H1 (cell line): ENCODE measurements around the gene RAB40C. TPM values are rescaled to one million over a fixed set of nuclear protein-coding genes. Genes with fewer than 3 reads are reported as not detected.

Experiments
- CTCF ChIA-PET: fragments of 300-600 bp; sonication (Branson Sonifier 250); formaldehyde crosslinking; loops from one replicate; lab custom pipeline; 2021; ENCODE audit not compliant: partially characterized antibody; lab: Charles Lee
- POLR2A ChIA-PET: fragments of 300-600 bp; sonication (Branson Sonifier 250); formaldehyde crosslinking; loops from one replicate; lab custom pipeline; 2021; ENCODE audit warnings: inconsistent platforms; ENCODE audit not compliant: partially characterized antibody; lab: Charles Lee
- DNase-seq, 2 experiments: peaks; one replicate each; pipeline versions ENCODE4 v3.0.0 to v3.0.0-alpha.2; 2010 to 2022; ENCODE audit warnings: low spot score in 2 of 2, low read depth in 1 of 2, mixed read lengths in 1 of 2
- FAIRE-seq: peaks from 2 replicates; lab custom pipeline; 2011; peaks lifted over from hg19 to GRCh38; lab: Jason Lieb, UNC
- H2AFZ ChIP-seq: 2 replicates; pipeline ENCODE4 v1.8.1; 2012; ENCODE audit warnings: low read length, inconsistent platforms
- H2AK5ac ChIP-seq: 2 replicates; pipeline ENCODE4 v1.6.1; 2013; ENCODE audit warnings: low read depth, low read length
- H2BK120ac ChIP-seq: replicated peaks from 2 replicates; pipeline ENCODE3; 2013; ENCODE audit warnings: low read depth, low read length, inconsistent platforms
- H2BK12ac ChIP-seq: 2 replicates; pipeline ENCODE4 v1.6.1; 2013; ENCODE audit warnings: low read depth, low read length
- H2BK15ac ChIP-seq: 2 replicates; pipeline ENCODE4 v1.6.1; 2013; ENCODE audit warnings: low read length
- H2BK20ac ChIP-seq: 2 replicates; pipeline ENCODE4 v1.6.1; 2013; ENCODE audit warnings: low read length
- H2BK5ac ChIP-seq: 2 replicates; pipeline ENCODE4 v1.6.1; 2013; ENCODE audit warnings: low read depth, low read length
- H3K14ac ChIP-seq: 2 replicates; pipeline ENCODE4 v1.6.1; 2013; ENCODE audit warnings: inconsistent platforms; ENCODE audit not compliant: insufficient read length
- H3K18ac ChIP-seq: 2 replicates; pipeline ENCODE4 v1.6.1; 2013; ENCODE audit warnings: low read length; ENCODE audit errors: extremely low read depth
- H3K23ac ChIP-seq: 2 replicates; pipeline ENCODE4 v1.6.1; 2013; ENCODE audit warnings: inconsistent platforms; ENCODE audit not compliant: insufficient read length
- H3K23me2 ChIP-seq: 2 replicates; pipeline ENCODE4 v1.6.1; 2013; ENCODE audit warnings: low read depth, low read length
- H3K27ac ChIP-seq: 2 replicates; pipeline ENCODE4 v1.6.1; 2011; ENCODE audit warnings: low read depth, low read length, inconsistent platforms
- H3K27me3 ChIP-seq, 4 experiments: replicated peaks in 1 of 4; 1 replicate in 1 of 4; 2 replicates in 3 of 4; pipeline versions ENCODE4 v1.6.1 to v1.8.1; 2011 to 2013; ENCODE audit warnings: low read length in 3 of 4, mild to moderate bottlenecking in 3 of 4, inconsistent platforms in 2 of 4, mixed read lengths in 2 of 4, moderate library complexity in 1 of 4; ENCODE audit not compliant: control insufficient read depth in 3 of 4, insufficient read depth in 3 of 4; ENCODE audit errors: extremely low read depth in 1 of 4
- H3K36me3 ChIP-seq, 4 experiments: 2 replicates each; pipeline versions ENCODE4 v1.6.1 to v1.8.1; 2011 to 2013; ENCODE audit warnings: mild to moderate bottlenecking in 4 of 4, low read length in 3 of 4, moderate library complexity in 2 of 4, control low read depth in 1 of 4, inconsistent platforms in 1 of 4; ENCODE audit not compliant: insufficient read depth in 4 of 4, control insufficient read depth in 2 of 4
- H3K4ac ChIP-seq: replicated peaks from 2 replicates; pipeline ENCODE3; 2013; ENCODE audit warnings: low read length, low read depth, mixed read lengths, inconsistent platforms; ENCODE audit not compliant: insufficient read length
- H3K4me1 ChIP-seq, 4 experiments: replicated peaks in 1 of 4; 1 replicate in 1 of 4; 2 replicates in 3 of 4; pipeline versions ENCODE4 v1.6.1 to v1.8.1; 2011 to 2013; ENCODE audit warnings: low read length in 3 of 4, inconsistent platforms in 2 of 4, mixed read lengths in 1 of 4; ENCODE audit not compliant: insufficient read depth in 4 of 4, control insufficient read depth in 3 of 4
- H3K4me2 ChIP-seq, 2 experiments: 2 replicates each; pipeline versions ENCODE4 v1.6.1 to v1.8.1; 2011 to 2013; ENCODE audit warnings: low read depth in 2 of 2, low read length in 2 of 2, control low read depth in 1 of 2, inconsistent platforms in 1 of 2, mild to moderate bottlenecking in 1 of 2; ENCODE audit not compliant: insufficient read depth in 1 of 2
- H3K4me3 ChIP-seq, 4 experiments: fragments of 200-600, 300-600 bp in 1 of 4; sonication (generic), shearing (Covaris generic), sonication (Bioruptor Twin) in 1 of 4; 2 replicates each; pipeline versions ENCODE4 v1.5.1 to v1.8.1; 2011 to 2016; ENCODE audit warnings: low read length in 4 of 4, low read depth in 3 of 4, control low read depth in 2 of 4, inconsistent platforms in 2 of 4, mild to moderate bottlenecking in 2 of 4, mixed read lengths in 1 of 4, moderate library complexity in 1 of 4; ENCODE audit not compliant: insufficient read depth in 2 of 4; ENCODE audit errors: extremely low read depth in 1 of 4
- H3K56ac ChIP-seq: replicated peaks from 2 replicates; pipeline ENCODE3; 2013; ENCODE audit warnings: low read depth, mild to moderate bottlenecking, mixed read lengths, low read length, inconsistent platforms; ENCODE audit not compliant: insufficient read length
- H3K79me1 ChIP-seq: 2 replicates; pipeline ENCODE4 v1.6.1; 2013; ENCODE audit warnings: low read depth, low read length, control low read depth
- H3K79me2 ChIP-seq, 2 experiments: 2 replicates each; pipeline versions ENCODE4 v1.6.1 to v1.8.1; 2012 to 2013; ENCODE audit warnings: low read length in 2 of 2, mild to moderate bottlenecking in 2 of 2, inconsistent platforms in 1 of 2; ENCODE audit not compliant: insufficient read depth in 2 of 2, control insufficient read depth in 1 of 2
- H3K9ac ChIP-seq, 4 experiments: replicated peaks in 1 of 4; 1 replicate in 1 of 4; 2 replicates in 3 of 4; pipeline versions ENCODE4 v1.6.1 to v1.8.1; 2011 to 2013; ENCODE audit warnings: low read depth in 3 of 4, low read length in 3 of 4, control low read depth in 2 of 4, mild to moderate bottlenecking in 2 of 4, moderate library complexity in 2 of 4, inconsistent platforms in 1 of 4; ENCODE audit errors: extremely low read depth in 1 of 4
- H3K9me3 ChIP-seq, 2 experiments: 2 replicates each; pipeline versions ENCODE4 v1.6.1 to v1.8.1; 2012 to 2013; ENCODE audit warnings: mild to moderate bottlenecking in 2 of 2, moderate library complexity in 2 of 2, control low read depth in 1 of 2, inconsistent platforms in 1 of 2, low read depth in 1 of 2, low read length in 1 of 2, mixed read lengths in 1 of 2; ENCODE audit not compliant: insufficient read depth in 2 of 2
- H4K20me1 ChIP-seq, 2 experiments: replicated peaks in 1 of 2; 2 replicates each; pipeline versions ENCODE3 to v1.8.1; 2011 to 2013; ENCODE audit warnings: inconsistent platforms in 2 of 2, low read length in 2 of 2, mild to moderate bottlenecking in 1 of 2; ENCODE audit not compliant: insufficient read depth in 2 of 2, control insufficient read depth in 1 of 2
- H4K5ac ChIP-seq: 2 replicates; pipeline ENCODE4 v1.6.1; 2013; ENCODE audit warnings: low read length, low read depth, mixed read lengths, inconsistent platforms; ENCODE audit not compliant: insufficient read length
- H4K8ac ChIP-seq: 2 replicates; pipeline ENCODE4 v1.8.0; 2013; ENCODE audit warnings: mild to moderate bottlenecking, moderate library complexity, low read length, inconsistent platforms; ENCODE audit not compliant: insufficient read depth; ENCODE audit errors: extremely low read depth
- H4K91ac ChIP-seq: replicated peaks from 2 replicates; pipeline ENCODE3; 2013; ENCODE audit warnings: low read length, mixed read lengths, inconsistent platforms; ENCODE audit not compliant: insufficient read length
- BRCA1 ChIP-seq: IDR thresholded peaks from 2 replicates; pipeline ENCODE4 v1.6.1; 2012; ENCODE audit warnings: low read depth, low read length, improper control_type of control experiment
- CBX8 ChIP-seq: fragments of 300-800, 300-1000 bp; sonication (generic); IDR thresholded peaks from 2 replicates; pipeline ENCODE4 v1.7.1; 2016; ENCODE audit warnings: low read depth, low read length, borderline replicate concordance
- KDM4A ChIP-seq: IDR thresholded peaks from one replicate; pipeline ENCODE4 v1.7.1; 2012; ENCODE audit warnings: low read depth, mild to moderate bottlenecking, moderate library complexity, low read length, inconsistent platforms; ENCODE audit not compliant: severe bottlenecking
- NRF1 ChIP-seq: IDR thresholded peaks from 2 replicates; pipeline ENCODE4 v1.6.1; 2011; ENCODE audit warnings: mild to moderate bottlenecking, low read depth, low read length, improper control_type of control experiment
- POU5F1 ChIP-seq: IDR thresholded peaks from 2 replicates; pipeline ENCODE4 v1.6.1; 2011; ENCODE audit warnings: low read depth, mild to moderate bottlenecking, low read length, moderate library complexity
- SIN3A ChIP-seq, 2 experiments: IDR thresholded peaks in 1 of 2; conservative IDR thresholded peaks in 1 of 2; 2 replicates each; pipeline ENCODE4 v1.6.1; 2011 to 2012; ENCODE audit warnings: low read length in 2 of 2, improper control_type of control experiment in 1 of 2, low read depth in 1 of 2, mild to moderate bottlenecking in 1 of 2
- WGBS, 2 experiments: shearing (Covaris generic) in 1 of 2; methylation state at CpG; one replicate each; pipeline versions ENCODE4 v1.1.6 to v1.1.7; 2013 to 2015; ENCODE audit warnings: low lambda C conversion rate in 2 of 2, mixed read lengths in 2 of 2, inconsistent platforms in 1 of 2, low coverage in 1 of 2, missing lambda C conversion rate in 1 of 2; ENCODE audit not compliant: insufficient replicate concordance in 2 of 2, insufficient coverage in 1 of 2, insufficient read length in 1 of 2; ENCODE audit errors: extremely low coverage in 1 of 2, missing lambda C conversion rate in 1 of 2; 5-methylcytosine and 5-hydroxymethylcytosine counted together
- polyA plus RNA-seq, 7 experiments: library from polyadenylated mRNA; depleted of rRNA in 3 of 7; stranded (reverse) in 5 of 7; unstranded in 2 of 7; fragments of >200 nt in 5 of 7; fragments of 200-250 nt in 2 of 7; gene quantifications; 1 replicate in 5 of 7; 2 replicates in 1 of 7; 4 replicates in 1 of 7; pipeline versions ENCODE4 v1.2.1 to v1.2.3, GENCODE V29; 2011 to 2013; ENCODE audit warnings: missing spikeins in 2 of 7, mixed read lengths in 2 of 7
- total RNA-seq: library from RNA; stranded (reverse); fragmentation: NEBNext Ultra II Directional; extraction: Animal tissue kit (Norgen Biotek cat#: 25700); gene quantifications from 2 replicates; pipeline ENCODE4 v1.2.1, GENCODE V29; 2021

Gene RAB40C
- total and polyA plus RNA-seq, 2 of the 8 experiments (the other 6 are each of a cell fraction or from before 2014, with no cell fraction given), result 13.9 to 15.6 TPM

DNA sequence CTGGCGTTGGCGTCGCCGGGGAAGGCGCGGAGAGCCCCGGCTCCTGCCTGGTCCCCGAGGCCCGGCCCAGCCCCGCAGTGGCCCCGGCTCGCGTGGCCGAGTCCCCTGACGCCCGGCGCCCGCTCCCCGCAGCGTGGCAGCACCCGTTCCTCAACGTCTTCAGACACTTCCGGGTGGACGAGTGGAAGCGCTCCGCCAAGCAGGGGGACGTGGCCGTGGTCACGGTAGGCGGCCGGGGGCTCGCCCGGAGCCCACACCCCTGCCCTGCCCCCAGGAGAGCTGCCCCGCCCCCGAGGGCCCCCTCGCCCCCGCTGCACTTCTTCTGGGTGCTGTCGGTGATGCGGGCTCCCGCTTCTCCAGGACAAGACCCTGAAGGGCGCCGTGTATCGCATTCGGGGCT, 59.8 kb downstream of the RAB40C start:
- H4K8ac ChIP-seq, result no peak overlapping the region
- H2BK5ac ChIP-seq, result no peak overlapping the region
- no peak overlapping the region for H2BK120ac ChIP-seq
- no peak overlapping the region for H4K91ac ChIP-seq
- peak overlapping the region; percentile 59 to 76 (median 68) for H3K4me3 ChIP-seq
- peaks cover 0 to 9% of the 10 kb centered on the region in 2 experiments for H4K20me1 ChIP-seq
- H2BK20ac ChIP-seq, result no peak overlapping the region
- H3K23ac ChIP-seq, result no peak overlapping the region
- CTCF ChIA-PET, result interaction anchor here (0.6 to 7.9 kb wide), 6 partner anchors 11 to 110 kb away, joined by 3 to 104 read pairs (median 13); partner anchors contain the start of gene RHOT2
- no peaks in the 10 kb centered on the region for H3K27me3 ChIP-seq
- H3K4ac ChIP-seq, result no peak overlapping the region
- H2AFZ ChIP-seq, result no peak overlapping the region
- TF ChIP-seq CBX8 (no peak), KDM4A (peak; percentile 13), NRF1 (no peak), SIN3A (conservative IDR thresholded peaks at IDR 0.05 in 1 of 2, IDR thresholded peaks at IDR 0.05 in 1 of 2; ENCODE audit: low read depth in 1 of 2, low read length in 2 of 2) (no peak), POU5F1 (no peak), BRCA1 (no peak)
- TF ChIP-seq, all 59 proteins: peak for 1
- Histone ChIP-seq H2BK15ac (no peak overlapping the region), H3K9ac (peak overlapping the region in 1 of 4 experiments; percentile 34; a peak in 3 of 7 replicates), H3K27ac (no peak overlapping the region), H3K18ac (no peak overlapping the region), H3K79me2 (no peaks in the 10 kb centered on the region), H3K14ac (no peak overlapping the region), H2AK5ac (no peak overlapping the region), H3K9me3 (no peaks in the 10 kb centered on the region), H3K79me1 (no peaks in the 10 kb centered on the region; the same call in 1 of the 2 replicates), H4K5ac (no peak overlapping the region), H3K36me3 (peaks cover 0 to 9% (median 1%) of the 10 kb centered on the region in 4 experiments; a peak in 1 of 8 replicates), H3K4me1 (peaks cover 0 to 4% (median under 1%) of the 10 kb centered on the region in 4 experiments; a peak in 4 of 7 replicates), H3K56ac (no peak overlapping the region), H2BK12ac (no peak overlapping the region), H3K23me2 (peaks cover 7% of the 10 kb centered on the region), H3K4me2 (peak overlapping the region; percentile 67 to 86)
- FAIRE-seq (no peak), DNase-seq (no peak)
- POLR2A ChIA-PET, result interaction anchor here (0.8 to 2.9 kb wide), 15 partner anchors 8 to 265 kb away, joined by 3 to 14 read pairs (median 4); partner anchors contain the start of genes METTL26, RHBDL1, RHOT2 and STUB1
- 13% methylated on average over 30 of the region's 44 CpGs; no CpG with 5 or more reads in 1 of the 2 experiments for WGBS, 2 experiments
